GM18858 (cell line): ENCODE results near the gene TXNDC11.

Source experiments
- ATAC-seq: cut with Tn5 transposase; IDR thresholded peaks from one replicate; pipeline ENCODE4 v1.9.1; 2021; ENCODE audit not compliant: unreplicated experiment

Gene TXNDC11

GRCh38 chr16:11691235-11691634, 51.4 kb downstream of the TXNDC11 start:
- ATAC-seq: no peak

- peak; percentile 82 for ATAC-seq
Measured at GRCh38 chr16:11689031-11689840, 53.4 kb downstream of the TXNDC11 start.

- no peak for ATAC-seq
Measured at GRCh38 chr16:11688520-11688886, 54.2 kb downstream of the TXNDC11 start.

- ATAC-seq: no peak
Measured at GRCh38 chr16:11687601-11688519, 54.8 kb downstream of the TXNDC11 start.

GRCh38 chr16:11686713-11687380, 55.8 kb downstream of the TXNDC11 start:
- ATAC-seq: no peak

GRCh38 chr16:11685844-11686618, 56.6 kb downstream of the TXNDC11 start:
- no peak for ATAC-seq

GRCh38 chr16:11684231-11685025, 58.2 kb downstream of the TXNDC11 start:
- no peak for ATAC-seq

GRCh38 chr16:11683145-11683544, 59.5 kb downstream of the TXNDC11 start:
- ATAC-seq: no peak

GRCh38 chr16:11682655-11683096, 60.0 kb downstream of the TXNDC11 start:
- no peak for ATAC-seq

GRCh38 chr16:11681976-11682654, 60.5 kb downstream of the TXNDC11 start:
- ATAC-seq: no peak

GRCh38 chr16:11681556-11681955, 61.1 kb downstream of the TXNDC11 start:
- no peak for ATAC-seq

GRCh38 chr16:11679941-11680911, 62.4 kb downstream of the TXNDC11 start:
- ATAC-seq: no peak

GRCh38 chr16:11679250-11679649, 63.4 kb downstream of the TXNDC11 start:
- ATAC-seq: no peak

GRCh38 chr16:11677959-11678881, 64.4 kb downstream of the TXNDC11 start:
- ATAC-seq: no peak

- ATAC-seq: no peak
Measured at GRCh38 chr16:11677451-11677951, 65.2 kb downstream of the TXNDC11 start.

GRCh38 chr16:11676799-11677198, 65.9 kb downstream of the TXNDC11 start:
- ATAC-seq: no peak
